CD14-positive monocyte (primary cell): ENCODE results near the gene ACYP2. TPM values are rescaled to one million over a fixed set of nuclear protein-coding genes. Genes with fewer than 3 reads are reported as not detected.

Experiments used
- DNase-seq, 3 donors: peaks; one replicate each; pipeline ENCODE4 v3.0.0-alpha.2; 2011 to 2022
- H2AFZ ChIP-seq: 2 replicates; pipeline ENCODE4 v1.6.0; 2012; ENCODE audit warnings: mild to moderate bottlenecking, low read depth, low read length, inconsistent platforms; ENCODE audit not compliant: insufficient read depth, poor library complexity, severe bottlenecking
- H3K27ac ChIP-seq, 2 donors: 1 replicate in 1 of 2; 2 replicates in 1 of 2; pipeline ENCODE4 v1.5.1; 2012 to 2013; ENCODE audit warnings: low read length in 2 of 2, control low read depth in 1 of 2, inconsistent platforms in 1 of 2, low read depth in 1 of 2, mild to moderate bottlenecking in 1 of 2
- H3K27me3 ChIP-seq, 2 donors: one replicate each; pipeline versions ENCODE4 v1.6.0 to v1.6.1; 2011 to 2013; ENCODE audit warnings: low read length in 2 of 2; ENCODE audit not compliant: control insufficient read depth in 2 of 2, insufficient read depth in 2 of 2
- H3K36me3 ChIP-seq, 2 donors: replicated peaks in 1 of 2; 1 replicate in 1 of 2; 2 replicates in 1 of 2; pipeline versions ENCODE4 v1.5.1 to v1.6.1; 2012 to 2013; ENCODE audit warnings: low read length in 2 of 2, control low read depth in 1 of 2, inconsistent platforms in 1 of 2, mild to moderate bottlenecking in 1 of 2; ENCODE audit not compliant: insufficient read depth in 2 of 2, control insufficient read depth in 1 of 2
- H3K4me1 ChIP-seq, 2 donors: 1 replicate in 1 of 2; 2 replicates in 1 of 2; pipeline versions ENCODE4 v1.5.1 to v1.6.1; 2012 to 2013; ENCODE audit warnings: low read length in 2 of 2, control low read depth in 1 of 2, inconsistent platforms in 1 of 2, mild to moderate bottlenecking in 1 of 2, moderate library complexity in 1 of 2; ENCODE audit not compliant: insufficient read depth in 2 of 2, control insufficient read depth in 1 of 2
- H3K4me2 ChIP-seq: replicated peaks from 2 replicates; pipeline ENCODE3; 2012; ENCODE audit warnings: low read length, moderate library complexity, mild to moderate bottlenecking; ENCODE audit not compliant: poor library complexity, severe bottlenecking; ENCODE audit errors: extremely low read depth
- H3K4me3 ChIP-seq, 3 experiments: fragments of 200-600 bp in 1 of 3; sonication (generic) in 1 of 3; replicated peaks in 1 of 3; 1 replicate in 2 of 3; 2 replicates in 1 of 3; pipeline ENCODE4 v1.5.1; 2011 to 2013; ENCODE audit warnings: low read length in 3 of 3, mild to moderate bottlenecking in 3 of 3, control low read depth in 2 of 3, low read depth in 2 of 3, inconsistent platforms in 1 of 3, moderate library complexity in 1 of 3
- H3K79me2 ChIP-seq: 2 replicates; pipeline ENCODE4 v1.6.0; 2012; ENCODE audit warnings: mild to moderate bottlenecking, control low read depth, inconsistent platforms, low read length, moderate library complexity; ENCODE audit not compliant: insufficient read depth
- H3K9ac ChIP-seq: 2 replicates; pipeline ENCODE4 v1.6.0; 2017; ENCODE audit warnings: low read length, mild to moderate bottlenecking; ENCODE audit not compliant: insufficient read depth, poor library complexity, severe bottlenecking
- H3K9me3 ChIP-seq, 2 donors: replicated peaks in 1 of 2; 1 replicate in 1 of 2; 2 replicates in 1 of 2; pipeline versions ENCODE4 v1.5.1 to v1.6.1; 2012 to 2013; ENCODE audit warnings: low read length in 2 of 2, control low read depth in 1 of 2; ENCODE audit not compliant: control insufficient read depth in 1 of 2, insufficient read depth in 1 of 2
- H4K20me1 ChIP-seq: 2 replicates; pipeline ENCODE4 v1.6.0; 2012; ENCODE audit warnings: mild to moderate bottlenecking, low read length, control low read depth, moderate library complexity; ENCODE audit not compliant: insufficient read depth
- H3K27ac Mint-ChIP-seq, 7 donors: one replicate each; pipeline ENCODE4 v1.8.0; 2020; ENCODE audit warnings: mild to moderate bottlenecking in 7 of 7, mixed read lengths in 7 of 7, moderate library complexity in 6 of 7, inconsistent platforms in 2 of 7
- H3K27me3 Mint-ChIP-seq, 3 donors: one replicate each; pipeline ENCODE4 v1.8.0; 2021 to 2022; ENCODE audit warnings: low read depth in 3 of 3, mild to moderate bottlenecking in 3 of 3, mixed read lengths in 3 of 3, moderate library complexity in 3 of 3, inconsistent platforms in 1 of 3
- H3K36me3 Mint-ChIP-seq, 2 donors: one replicate each; pipeline ENCODE4 v1.8.0; 2020; ENCODE audit warnings: mixed read lengths in 2 of 2, inconsistent platforms in 1 of 2, mild to moderate bottlenecking in 1 of 2
- H3K4me1 Mint-ChIP-seq: one replicate; pipeline ENCODE4 v1.8.0; 2020; ENCODE audit warnings: mild to moderate bottlenecking, mixed read lengths
- H3K4me3 Mint-ChIP-seq, 2 donors: one replicate each; pipeline ENCODE4 v1.8.0; 2020; ENCODE audit warnings: mild to moderate bottlenecking in 2 of 2, mixed read lengths in 2 of 2, moderate library complexity in 1 of 2
- H3K9me3 Mint-ChIP-seq, 7 donors: one replicate each; pipeline ENCODE4 v1.8.0; 2020 to 2022; ENCODE audit warnings: mixed read lengths in 7 of 7, mild to moderate bottlenecking in 6 of 7, moderate library complexity in 6 of 7, inconsistent platforms in 2 of 7
- WGBS: methylation state at CpG from one replicate; pipeline ENCODE4 v1.1.5; 2013; ENCODE audit warnings: missing lambda C conversion rate; ENCODE audit not compliant: insufficient coverage; 5-methylcytosine and 5-hydroxymethylcytosine counted together
- intact Hi-C, 2 donors: fragments of 100-400 bp; cut with micrococcal nuclease; formaldehyde crosslinking; loops; one replicate each; pipeline versions ENCODE4 v1.15.0 to v1.15.1; 2023
- polyA plus RNA-seq, 3 donors: library from polyadenylated mRNA; depleted of rRNA in 1 of 3; unstranded in 2 of 3; stranded (reverse) in 1 of 3; fragments of 300-500 nt in 2 of 3; fragments of >200 nt in 1 of 3; fragmentation: Illumina TruSeq in 2 of 3; gene quantifications; 1 replicate in 2 of 3; 2 replicates in 1 of 3; pipeline ENCODE4 v1.2.3, GENCODE V29; 2012 to 2021
- TF ChIP-seq, protein P1 (sequence below): fragments of 200-600 bp; IDR thresholded peaks from one replicate; pipeline ENCODE4 v1.8.0; 2022; ENCODE audit warnings: antibody characterized with exemption, mild to moderate bottlenecking

The ACYP2 gene
- polyA plus RNA-seq, 3 donors, result 6.2 to 10.8 (median 10.3) TPM

DNA sequence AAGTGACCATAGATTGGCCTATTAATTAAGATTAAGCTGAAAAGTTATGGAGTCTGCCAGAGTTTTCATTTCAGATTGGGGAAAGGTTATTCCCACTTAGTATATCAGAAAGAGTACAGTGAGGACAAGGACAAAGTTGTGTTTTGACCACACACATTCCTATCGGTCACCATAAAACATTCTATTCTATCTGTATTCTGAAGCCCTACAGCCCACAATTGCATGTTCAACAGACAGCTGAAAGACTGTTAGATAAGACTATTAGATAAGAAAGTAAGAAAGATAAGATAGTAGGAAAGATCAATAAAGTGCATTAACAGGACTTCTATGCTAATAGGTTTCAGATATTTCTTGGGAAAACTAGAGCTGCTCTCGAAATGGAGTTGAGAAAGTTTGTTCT, 26.7 kb upstream of the ACYP2 start:
- no peak for DNase-seq
- Mint-ChIP-seq H3K4me1 (no peaks in the 10 kb centered on the region), H3K27me3 (no peaks in the 10 kb centered on the region), H3K9me3 (no peaks in the 10 kb centered on the region), H3K27ac (no peak overlapping the region), H3K4me3 (no peak overlapping the region), H3K36me3 (no peaks in the 10 kb centered on the region)
- no peak overlapping the region for H2AFZ ChIP-seq
- TF ChIP-seq, protein P1, sequence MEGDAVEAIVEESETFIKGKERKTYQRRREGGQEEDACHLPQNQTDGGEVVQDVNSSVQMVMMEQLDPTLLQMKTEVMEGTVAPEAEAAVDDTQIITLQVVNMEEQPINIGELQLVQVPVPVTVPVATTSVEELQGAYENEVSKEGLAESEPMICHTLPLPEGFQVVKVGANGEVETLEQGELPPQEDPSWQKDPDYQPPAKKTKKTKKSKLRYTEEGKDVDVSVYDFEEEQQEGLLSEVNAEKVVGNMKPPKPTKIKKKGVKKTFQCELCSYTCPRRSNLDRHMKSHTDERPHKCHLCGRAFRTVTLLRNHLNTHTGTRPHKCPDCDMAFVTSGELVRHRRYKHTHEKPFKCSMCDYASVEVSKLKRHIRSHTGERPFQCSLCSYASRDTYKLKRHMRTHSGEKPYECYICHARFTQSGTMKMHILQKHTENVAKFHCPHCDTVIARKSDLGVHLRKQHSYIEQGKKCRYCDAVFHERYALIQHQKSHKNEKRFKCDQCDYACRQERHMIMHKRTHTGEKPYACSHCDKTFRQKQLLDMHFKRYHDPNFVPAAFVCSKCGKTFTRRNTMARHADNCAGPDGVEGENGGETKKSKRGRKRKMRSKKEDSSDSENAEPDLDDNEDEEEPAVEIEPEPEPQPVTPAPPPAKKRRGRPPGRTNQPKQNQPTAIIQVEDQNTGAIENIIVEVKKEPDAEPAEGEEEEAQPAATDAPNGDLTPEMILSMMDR, result no peak
- H3K9me3 ChIP-seq, result no peaks in the 10 kb centered on the region
- H3K9ac ChIP-seq, result no peak overlapping the region
- no peaks in the 10 kb centered on the region for H4K20me1 ChIP-seq
- no CpG with 5 or more reads among the region's 2 CpGs for WGBS
- H3K4me1 ChIP-seq, result no peaks in the 10 kb centered on the region
- H3K4me2 ChIP-seq, result no peak overlapping the region
- no peak overlapping the region for H3K27ac ChIP-seq
- no peaks in the 10 kb centered on the region for H3K36me3 ChIP-seq
- no peaks in the 10 kb centered on the region for H3K79me2 ChIP-seq
- no peaks in the 10 kb centered on the region for H3K27me3 ChIP-seq
- intact Hi-C loops, result no loop called here
- H3K4me3 ChIP-seq, result no peak overlapping the region

DNA sequence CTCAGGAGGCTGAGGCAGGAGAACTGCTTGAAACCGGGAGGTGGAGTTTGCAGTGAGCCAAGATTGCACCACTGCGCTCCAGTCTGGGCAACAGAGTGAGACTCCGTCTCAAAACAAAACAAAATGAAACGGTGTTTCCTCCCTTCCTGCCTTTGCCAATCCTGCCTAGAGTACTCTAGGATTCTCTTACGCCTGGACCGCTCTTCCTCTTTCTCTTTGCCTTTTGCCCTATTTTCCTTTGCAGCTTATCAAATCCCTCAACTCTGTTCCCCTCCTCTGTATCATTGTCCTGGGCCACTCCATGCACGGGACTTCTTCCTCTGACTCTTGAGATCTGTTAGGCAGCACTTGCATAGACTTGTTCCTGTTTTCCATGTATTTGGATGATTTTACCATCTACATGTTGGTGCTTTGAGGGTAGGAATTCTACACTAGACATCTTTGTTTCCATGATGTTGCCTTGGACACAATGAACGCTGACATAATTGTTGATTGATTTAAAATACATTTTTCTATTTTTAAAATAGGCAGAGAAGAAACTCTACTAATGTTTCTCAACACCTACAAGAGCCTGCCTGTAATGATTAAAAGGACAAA, 24.8 kb upstream of the ACYP2 start:
- Histone ChIP-seq H3K27ac (no peak overlapping the region), H3K36me3 (no peaks in the 10 kb centered on the region), H3K4me3 (no peak overlapping the region), H3K27me3 (no peaks in the 10 kb centered on the region), H3K9ac (no peak overlapping the region), H3K4me1 (no peaks in the 10 kb centered on the region), H3K9me3 (no peaks in the 10 kb centered on the region), H2AFZ (no peak overlapping the region), H3K79me2 (no peaks in the 10 kb centered on the region), H3K4me2 (no peak overlapping the region), H4K20me1 (no peaks in the 10 kb centered on the region)
- Mint-ChIP-seq H3K27ac (no peak overlapping the region), H3K36me3 (no peaks in the 10 kb centered on the region), H3K9me3 (peaks cover 0 to 2% (median 0%) of the 10 kb centered on the region in 7 donors), H3K4me1 (no peaks in the 10 kb centered on the region), H3K27me3 (no peaks in the 10 kb centered on the region), H3K4me3 (no peak overlapping the region)
- TF ChIP-seq, protein P1, result no peak
- DNase-seq, result no peak
- WGBS, result 85% methylated on average over 6 of the region's 8 CpGs
- intact Hi-C loops, result no loop called here
